ENCODE measurements around the gene BSN. TPM values are rescaled to one million over a fixed set of nuclear protein-coding genes. Genes with fewer than 3 reads are reported as not detected.

BSN gene
- polyA plus RNA-seq, 1 experiment, result 0.04 TPM

GRCh38 chr3:49512781-49513355 lies 41.4 kb upstream of the BSN start:
- H3K27me3 ChIP-seq (ENCODE audit: control insufficient read depth, insufficient read depth, low read length), result no peaks in the 10 kb centered on the region
- ChIA-PET POLR2A (no interaction called here), CTCF (interaction anchor here (0.8 to 1.2 kb wide), 2 partner anchors 23 to 26 kb away, joined by 3 to 4 read pairs; no protein-coding TSS in a partner anchor)
- H3K4me3 ChIP-seq (ENCODE audit: low read depth, low read length), result no peak overlapping the region
- TF ChIP-seq CTCF (IDR thresholded peaks at IDR 0.05; ENCODE audit: insufficient read depth, low read depth, low read length), result no peak
- peaks cover 6% of the 10 kb centered on the region for H3K36me3 ChIP-seq (ENCODE audit: control insufficient read depth, insufficient read depth, low read length)
- DNase-seq (ENCODE audit: low read depth), result no peak

- CTCF ChIA-PET, result interaction anchor here (0.8 to 1.2 kb wide), 2 partner anchors 22 to 26 kb away, joined by 3 to 4 read pairs; no protein-coding TSS in a partner anchor
Observed at GRCh38 chr3:49513494-49514124, 40.7 kb upstream of the BSN start.

GRCh38 chr3:49518016-49518415 lies 36.3 kb upstream of the BSN start:
- no peaks in the 10 kb centered on the region for H3K27me3 ChIP-seq (ENCODE audit: control insufficient read depth, insufficient read depth, low read length)
- no peak for DNase-seq (ENCODE audit: low read depth)
- H3K36me3 ChIP-seq (ENCODE audit: control insufficient read depth, insufficient read depth, low read length), result peaks cover 4% of the 10 kb centered on the region
- ChIA-PET POLR2A (no interaction called here), CTCF (interaction anchor here (1.1 to 2.5 kb wide), 2 partner anchors 21 to 151 kb away, joined by 3 to 7 read pairs; no protein-coding TSS in a partner anchor)
- no peak overlapping the region for H3K4me3 ChIP-seq (ENCODE audit: low read depth, low read length)
- no peak for TF ChIP-seq CTCF (IDR thresholded peaks at IDR 0.05; ENCODE audit: insufficient read depth, low read depth, low read length)

More at GRCh38 chr3:49513494-49514124, 40.7 kb upstream of the BSN start:
- Histone ChIP-seq H3K27me3 (ENCODE audit: control insufficient read depth, insufficient read depth, low read length) (no peaks in the 10 kb centered on the region), H3K36me3 (ENCODE audit: control insufficient read depth, insufficient read depth, low read length) (peaks cover 6% of the 10 kb centered on the region), H3K4me3 (ENCODE audit: low read depth, low read length) (no peak overlapping the region)
- TF ChIP-seq CTCF (IDR thresholded peaks at IDR 0.05; ENCODE audit: insufficient read depth, low read depth, low read length), result no peak
- POLR2A ChIA-PET, result no interaction called here
- no peak for DNase-seq (ENCODE audit: low read depth)

GRCh38 chr3:49518441-49518840 lies 35.8 kb upstream of the BSN start:
- POLR2A ChIA-PET, result no interaction called here
- no peak for DNase-seq (ENCODE audit: low read depth)
- Histone ChIP-seq H3K36me3 (ENCODE audit: control insufficient read depth, insufficient read depth, low read length) (peaks cover 4% of the 10 kb centered on the region), H3K4me3 (ENCODE audit: low read depth, low read length) (no peak overlapping the region), H3K27me3 (ENCODE audit: control insufficient read depth, insufficient read depth, low read length) (no peaks in the 10 kb centered on the region)
- CTCF ChIA-PET, result interaction anchor here (0.7 to 1.1 kb wide), 2 partner anchors 127 to 151 kb away, joined by 3 read pairs; no protein-coding TSS in a partner anchor
- no peak for TF ChIP-seq CTCF (IDR thresholded peaks at IDR 0.05; ENCODE audit: insufficient read depth, low read depth, low read length)

- no peaks in the 10 kb centered on the region for H3K27me3 ChIP-seq (ENCODE audit: control insufficient read depth, insufficient read depth, low read length)
- DNase-seq (ENCODE audit: low read depth), result no peak
- ChIA-PET CTCF (interaction anchor here (0.7 to 2.2 kb wide), 3 partner anchors 20 to 150 kb away, joined by 3 to 9 read pairs (median 3); no protein-coding TSS in a partner anchor), POLR2A (no interaction called here)
- no peak for TF ChIP-seq CTCF (IDR thresholded peaks at IDR 0.05; ENCODE audit: insufficient read depth, low read depth, low read length)
- no peak overlapping the region for H3K4me3 ChIP-seq (ENCODE audit: low read depth, low read length)
- H3K36me3 ChIP-seq (ENCODE audit: control insufficient read depth, insufficient read depth, low read length), result peaks cover 4% of the 10 kb centered on the region
Observed at GRCh38 chr3:49519296-49519695, 35.0 kb upstream of the BSN start.

Measured in BJ (cell line).